PC-3 (cell line): ENCODE results near the gene AIFM1. TPM values are rescaled to one million over a fixed set of nuclear protein-coding genes. Genes with fewer than 3 reads are reported as not detected.

Experiments
- ATAC-seq: fragments of 200-7000 bp; cut with Tn5 transposase; 2 replicates; pipeline ENCODE4 v1.9.1; 2020; ENCODE audit warnings: mild to moderate bottlenecking, moderate library complexity
- BruUV-seq: library from RNA; stranded (reverse); fragments of 400-500 nt; replicated peaks from 2 replicates; lab custom pipeline; 2021; lab: Mats Ljungman, UMichigan
- CTCF ChIA-PET: fragments of 300-600 bp; sonication (Branson Sonifier 250); formaldehyde crosslinking; loops from one replicate; lab custom pipeline; 2022; ENCODE audit warnings: antibody characterized with exemption; lab: Charles Lee
- POLR2A ChIA-PET: fragments of 300-600 bp; sonication (Branson Sonifier 250); formaldehyde crosslinking; loops from one replicate; lab custom pipeline; 2022; ENCODE audit warnings: antibody characterized with exemption; ENCODE audit not compliant: unreplicated experiment; lab: Charles Lee
- DNase-seq: peaks from one replicate; pipeline ENCODE4 v3.0.0-alpha.2; 2015
- H2AFZ ChIP-seq: fragments of 300-600 bp; sonication (generic); 2 replicates; pipeline ENCODE4 v1.6.0; 2016; ENCODE audit warnings: antibody characterized with exemption, low read length
- H3F3A ChIP-seq: fragments of 300-600 bp; sonication (generic); one replicate; pipeline ENCODE4 v1.6.0; 2017; ENCODE audit warnings: antibody characterized with exemption, low read length, control low read depth, mild to moderate bottlenecking; ENCODE audit not compliant: unreplicated experiment
- H3K27ac ChIP-seq: fragments of 300-600 bp; sonication (generic); 2 replicates; pipeline ENCODE4 v1.5.1; 2016; ENCODE audit warnings: mild to moderate bottlenecking, low read length
- H3K27me3 ChIP-seq: fragments of 300-600 bp; sonication (generic); 2 replicates; pipeline ENCODE4 v1.6.1; 2016; ENCODE audit warnings: low read length, mixed read lengths
- H3K36me3 ChIP-seq: fragments of 300-600 bp; sonication (generic); 2 replicates; pipeline ENCODE4 v1.6.1; 2016; ENCODE audit warnings: low read depth, mixed run types, low read length, mixed read lengths
- H3K4me1 ChIP-seq: fragments of 300-600 bp; sonication (generic); 2 replicates; pipeline ENCODE4 v1.5.1; 2016; ENCODE audit warnings: low read length; ENCODE audit not compliant: insufficient read depth
- H3K4me2 ChIP-seq: fragments of 300-600 bp; sonication (generic); 2 replicates; pipeline ENCODE4 v1.6.0; 2016; ENCODE audit warnings: low read length
- H3K4me3 ChIP-seq: fragments of 300-600 bp; sonication (generic); 2 replicates; pipeline ENCODE4 v1.5.1; 2016; ENCODE audit warnings: mild to moderate bottlenecking, low read length, mixed read lengths
- H3K79me2 ChIP-seq: fragments of 300-600 bp; sonication (generic); 2 replicates; pipeline ENCODE4 v1.6.1; 2017; ENCODE audit warnings: low read length, mixed read lengths
- H3K9ac ChIP-seq: fragments of 300-600 bp; sonication (generic); 2 replicates; pipeline ENCODE4 v1.6.0; 2016; ENCODE audit warnings: mild to moderate bottlenecking, low read length
- H3K9me2 ChIP-seq: fragments of 300-600 bp; sonication (generic); replicated peaks from 2 replicates; pipeline ENCODE4 v1.6.1; 2016; ENCODE audit warnings: mixed run types, low read length, mixed read lengths
- H3K9me3 ChIP-seq: fragments of 300-600 bp; sonication (generic); 2 replicates; pipeline ENCODE4 v1.6.1; 2016; ENCODE audit warnings: low read length, mixed read lengths
- H4K20me1 ChIP-seq: fragments of 300-600 bp; sonication (generic); 2 replicates; pipeline ENCODE4 v1.6.1; 2016; ENCODE audit warnings: low read length, mixed read lengths
- EZH2 ChIP-seq: fragments of 300-600 bp; sonication (generic); IDR thresholded peaks from one replicate; pipeline ENCODE4 v1.6.1; 2017; ENCODE audit warnings: antibody characterized with exemption, mild to moderate bottlenecking, low read length; ENCODE audit not compliant: unreplicated experiment
- EZH2phosphoT487 ChIP-seq: fragments of 300-600 bp; sonication (generic); IDR thresholded peaks from 2 replicates; pipeline ENCODE4 v1.6.1; 2018; ENCODE audit warnings: mild to moderate bottlenecking, antibody characterized with exemption, low read length, borderline replicate concordance
- intact Hi-C: fragments of 100-400 bp; cut with micrococcal nuclease; formaldehyde crosslinking; loops from 2 replicates; pipeline ENCODE4 v1.9.0; 2023
- total RNA-seq: library from RNA; depleted of rRNA; stranded (reverse); fragments of >200 nt; gene quantifications from 2 replicates; pipeline ENCODE4 v1.2.3, GENCODE V29; 2014
- TF ChIP-seq, protein P1 (sequence below): fragments of 300-600 bp; sonication (generic); conservative IDR thresholded peaks from 2 replicates; pipeline ENCODE4 v1.5.1; 2017; ENCODE audit warnings: antibody characterized with exemption, low read depth, mild to moderate bottlenecking, low read length

AIFM1 gene
- total RNA-seq, 1 experiment from 2014 or later: 51.8 TPM

- BruUV-seq: no TSS peak
- no peaks in the 10 kb centered on the region for H3K4me1 ChIP-seq
- intact Hi-C loops: no loop called here
- no peak overlapping the region for H3K4me2 ChIP-seq
- no peak overlapping the region for H3K9ac ChIP-seq
- no peak overlapping the region for H3K27ac ChIP-seq
- ATAC-seq (no peak), DNase-seq (no peak)
- no peaks in the 10 kb centered on the region for H3K9me2 ChIP-seq
- no peaks in the 10 kb centered on the region for H3K36me3 ChIP-seq
- no peak for TF ChIP-seq EZH2
- TF ChIP-seq, protein P1, sequence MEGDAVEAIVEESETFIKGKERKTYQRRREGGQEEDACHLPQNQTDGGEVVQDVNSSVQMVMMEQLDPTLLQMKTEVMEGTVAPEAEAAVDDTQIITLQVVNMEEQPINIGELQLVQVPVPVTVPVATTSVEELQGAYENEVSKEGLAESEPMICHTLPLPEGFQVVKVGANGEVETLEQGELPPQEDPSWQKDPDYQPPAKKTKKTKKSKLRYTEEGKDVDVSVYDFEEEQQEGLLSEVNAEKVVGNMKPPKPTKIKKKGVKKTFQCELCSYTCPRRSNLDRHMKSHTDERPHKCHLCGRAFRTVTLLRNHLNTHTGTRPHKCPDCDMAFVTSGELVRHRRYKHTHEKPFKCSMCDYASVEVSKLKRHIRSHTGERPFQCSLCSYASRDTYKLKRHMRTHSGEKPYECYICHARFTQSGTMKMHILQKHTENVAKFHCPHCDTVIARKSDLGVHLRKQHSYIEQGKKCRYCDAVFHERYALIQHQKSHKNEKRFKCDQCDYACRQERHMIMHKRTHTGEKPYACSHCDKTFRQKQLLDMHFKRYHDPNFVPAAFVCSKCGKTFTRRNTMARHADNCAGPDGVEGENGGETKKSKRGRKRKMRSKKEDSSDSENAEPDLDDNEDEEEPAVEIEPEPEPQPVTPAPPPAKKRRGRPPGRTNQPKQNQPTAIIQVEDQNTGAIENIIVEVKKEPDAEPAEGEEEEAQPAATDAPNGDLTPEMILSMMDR: no peak
- TF ChIP-seq EZH2phosphoT487: no peak
- H3K9me3 ChIP-seq: no peaks in the 10 kb centered on the region
- H3F3A ChIP-seq: no peaks in the 10 kb centered on the region
- no peak overlapping the region for H2AFZ ChIP-seq
- ChIA-PET POLR2A (no interaction called here), CTCF (no interaction called here)
- H4K20me1 ChIP-seq: no peaks in the 10 kb centered on the region
- H3K27me3 ChIP-seq: no peaks in the 10 kb centered on the region
- no peaks in the 10 kb centered on the region for H3K79me2 ChIP-seq
- H3K4me3 ChIP-seq: no peak overlapping the region
Observed at GRCh38 chrX:130186651-130187050, 21.0 kb upstream of the AIFM1 start.

DNA sequence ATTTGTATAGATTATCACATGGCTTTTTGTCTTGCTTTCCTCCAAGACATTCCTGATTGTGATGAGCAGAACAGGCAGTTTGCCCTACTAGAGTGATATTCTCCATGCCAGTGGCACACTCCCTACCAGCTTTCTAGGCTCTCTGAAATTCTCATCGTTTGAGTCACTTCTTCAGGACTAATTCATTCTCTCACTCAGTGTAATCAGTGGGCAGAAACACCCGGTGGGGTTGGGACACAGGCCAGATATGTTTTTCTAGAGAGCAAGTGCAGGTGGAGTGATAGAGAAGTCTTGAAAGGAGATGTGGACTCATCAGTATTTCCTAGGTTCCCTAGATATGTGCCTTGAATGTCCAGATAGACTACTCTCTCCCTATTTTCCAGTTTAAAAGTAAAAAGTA, 19.2 kb upstream of the AIFM1 start:
- intact Hi-C loops: no loop called here
- ChIA-PET POLR2A (no interaction called here), CTCF (no interaction called here)
- TF ChIP-seq EZH2 (no peak), EZH2phosphoT487 (no peak)
- TF ChIP-seq, protein P1: no peak
- no peak overlapping the region for H3K4me3 ChIP-seq
- H3K4me2 ChIP-seq: no peak overlapping the region
- no peaks in the 10 kb centered on the region for H3K36me3 ChIP-seq
- no TSS peak for BruUV-seq
- no peaks in the 10 kb centered on the region for H3K9me3 ChIP-seq
- DNase-seq: no peak
- ATAC-seq: no peak
- H3K9ac ChIP-seq: no peak overlapping the region
- no peaks in the 10 kb centered on the region for H3F3A ChIP-seq
- no peaks in the 10 kb centered on the region for H3K9me2 ChIP-seq
- no peak overlapping the region for H2AFZ ChIP-seq
- H3K4me1 ChIP-seq: no peaks in the 10 kb centered on the region
- H3K27ac ChIP-seq: no peak overlapping the region
- no peaks in the 10 kb centered on the region for H3K79me2 ChIP-seq
- no peaks in the 10 kb centered on the region for H3K27me3 ChIP-seq
- no peaks in the 10 kb centered on the region for H4K20me1 ChIP-seq

DNA sequence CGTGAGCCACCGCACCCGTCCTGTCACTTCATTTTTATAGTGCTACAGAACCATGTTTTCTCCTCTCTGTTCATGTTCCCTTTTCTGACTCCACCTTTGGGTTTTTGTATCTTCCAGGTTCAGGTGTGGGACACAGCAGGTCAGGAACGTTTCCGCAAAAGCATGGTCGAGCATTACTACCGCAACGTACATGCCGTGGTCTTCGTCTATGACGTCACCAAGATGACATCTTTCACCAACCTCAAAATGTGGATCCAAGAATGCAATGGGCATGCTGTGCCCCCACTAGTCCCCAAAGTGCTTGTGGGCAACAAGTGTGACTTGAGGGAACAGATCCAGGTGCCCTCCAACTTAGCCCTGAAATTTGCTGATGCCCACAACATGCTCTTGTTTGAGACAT, 18.5 kb upstream of the AIFM1 start:
- no peaks in the 10 kb centered on the region for H3K9me2 ChIP-seq
- H3K4me3 ChIP-seq: no peak overlapping the region
- BruUV-seq: no TSS peak
- no peaks in the 10 kb centered on the region for H3K36me3 ChIP-seq
- no peak overlapping the region for H3K27ac ChIP-seq
- ATAC-seq: no peak
- H4K20me1 ChIP-seq: no peaks in the 10 kb centered on the region
- intact Hi-C loops: no loop called here
- H3K9me3 ChIP-seq: no peaks in the 10 kb centered on the region
- H3K4me1 ChIP-seq: no peaks in the 10 kb centered on the region
- DNase-seq: no peak
- no peaks in the 10 kb centered on the region for H3F3A ChIP-seq
- POLR2A ChIA-PET: no interaction called here
- no peak overlapping the region for H3K9ac ChIP-seq
- H3K4me2 ChIP-seq: no peak overlapping the region
- no peaks in the 10 kb centered on the region for H3K79me2 ChIP-seq
- TF ChIP-seq EZH2phosphoT487 (no peak), EZH2 (no peak)
- TF ChIP-seq, protein P1: no peak
- CTCF ChIA-PET: no interaction called here
- no peak overlapping the region for H2AFZ ChIP-seq
- no peaks in the 10 kb centered on the region for H3K27me3 ChIP-seq
